GM21717 (cell line): Measurements from ENCODE around the gene TUBGCP3.

Experiments
- ATAC-seq: cut with Tn5 transposase; IDR thresholded peaks from one replicate; pipeline ENCODE4 v1.9.1; 2021; ENCODE audit warnings: mild to moderate bottlenecking, moderate library complexity; ENCODE audit not compliant: unreplicated experiment

Gene TUBGCP3

GRCh38 chr13:112455476-112456059, 132.4 kb downstream of the TUBGCP3 start:
- ATAC-seq, result no peak

GRCh38 chr13:112454648-112455334, 133.2 kb downstream of the TUBGCP3 start:
- ATAC-seq, result no peak

- ATAC-seq, result no peak
These were observed 133.9 kb downstream of the TUBGCP3 start for GRCh38 chr13:112453874-112454647.

- ATAC-seq, result no peak
These were observed 134.6 kb downstream of the TUBGCP3 start for GRCh38 chr13:112453207-112453829.

GRCh38 chr13:112452380-112453206, 135.4 kb downstream of the TUBGCP3 start:
- no peak for ATAC-seq

GRCh38 chr13:112451512-112452379, 136.2 kb downstream of the TUBGCP3 start:
- no peak for ATAC-seq

GRCh38 chr13:112450904-112451240, 137.1 kb downstream of the TUBGCP3 start:
- ATAC-seq, result no peak

- ATAC-seq, result no peak
These were observed 137.6 kb downstream of the TUBGCP3 start for GRCh38 chr13:112450118-112450903.

- no peak for ATAC-seq
These were observed 138.4 kb downstream of the TUBGCP3 start for GRCh38 chr13:112449545-112449930.

- ATAC-seq, result no peak
These were observed 139.1 kb downstream of the TUBGCP3 start for GRCh38 chr13:112448621-112449544.

- ATAC-seq, result no peak
These were observed 140.0 kb downstream of the TUBGCP3 start for GRCh38 chr13:112447761-112448603.

- ATAC-seq, result no peak
These were observed 140.6 kb downstream of the TUBGCP3 start for GRCh38 chr13:112447306-112447705.

- no peak for ATAC-seq
These were observed 141.1 kb downstream of the TUBGCP3 start for GRCh38 chr13:112446867-112447266.

- no peak for ATAC-seq
These were observed 141.5 kb downstream of the TUBGCP3 start for GRCh38 chr13:112446347-112446861.

GRCh38 chr13:112445411-112446271, 142.3 kb downstream of the TUBGCP3 start:
- ATAC-seq, result no peak
